ENCODE results near the gene LPAR5.

LPAR5 gene

DNA sequence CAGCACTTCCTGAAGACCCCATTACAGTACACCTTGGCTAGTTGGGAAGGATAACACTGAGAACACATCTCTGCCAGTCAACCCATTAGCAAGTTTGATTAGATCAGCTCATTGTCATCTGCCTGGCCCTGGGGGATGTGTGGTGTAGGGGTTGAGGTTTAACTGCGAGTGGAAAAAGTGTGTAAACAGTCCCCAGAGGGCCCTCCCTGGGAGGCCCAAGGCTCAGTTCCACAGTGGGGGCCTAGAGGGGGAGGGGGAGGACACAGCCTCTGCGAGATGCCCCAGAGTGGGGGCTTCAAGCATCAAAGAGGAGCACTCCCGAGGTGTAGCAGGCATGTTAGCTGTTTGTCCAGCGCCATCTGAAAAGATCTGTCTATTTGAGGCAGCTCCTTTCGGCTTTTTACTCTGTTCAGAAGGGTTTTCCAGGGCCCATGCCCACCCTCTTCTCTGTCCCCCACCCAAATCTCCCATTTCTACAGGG is 344 bp downstream of the LPAR5 start:
- no peak for DNase-seq

GRCh38 chr12:6632026-6632983 is 3.5 kb downstream of the LPAR5 start:
- peak; percentile 43 to 65 for DNase-seq

DNA sequence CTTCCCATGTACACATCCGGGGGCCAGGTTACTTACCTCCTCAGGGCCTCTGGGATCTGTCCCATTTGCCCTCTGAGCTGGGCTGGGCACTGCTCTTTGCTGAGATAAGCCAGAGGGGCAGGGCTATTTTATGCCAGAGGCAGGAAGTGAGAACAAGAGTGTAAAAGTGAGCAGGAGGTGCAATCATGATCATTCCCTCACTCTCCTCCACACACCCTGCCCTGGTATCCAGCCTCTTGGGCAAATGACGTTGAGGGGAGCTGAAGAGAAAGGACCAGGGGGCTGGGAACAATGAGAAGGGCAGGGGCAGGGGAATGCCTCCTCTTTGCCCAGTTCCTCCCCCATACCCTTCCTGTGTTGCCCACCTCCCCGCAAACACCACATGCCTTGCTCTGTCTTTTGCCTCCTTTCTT is 4.2 kb downstream of the LPAR5 start:
- DNase-seq: no peak

- DNase-seq: no peak
Measured at GRCh38 chr12:6630736-6631135, 5.0 kb downstream of the LPAR5 start.

- no peak for DNase-seq
Measured at GRCh38 chr12:6627616-6628015, 8.1 kb downstream of the LPAR5 start.

DNA sequence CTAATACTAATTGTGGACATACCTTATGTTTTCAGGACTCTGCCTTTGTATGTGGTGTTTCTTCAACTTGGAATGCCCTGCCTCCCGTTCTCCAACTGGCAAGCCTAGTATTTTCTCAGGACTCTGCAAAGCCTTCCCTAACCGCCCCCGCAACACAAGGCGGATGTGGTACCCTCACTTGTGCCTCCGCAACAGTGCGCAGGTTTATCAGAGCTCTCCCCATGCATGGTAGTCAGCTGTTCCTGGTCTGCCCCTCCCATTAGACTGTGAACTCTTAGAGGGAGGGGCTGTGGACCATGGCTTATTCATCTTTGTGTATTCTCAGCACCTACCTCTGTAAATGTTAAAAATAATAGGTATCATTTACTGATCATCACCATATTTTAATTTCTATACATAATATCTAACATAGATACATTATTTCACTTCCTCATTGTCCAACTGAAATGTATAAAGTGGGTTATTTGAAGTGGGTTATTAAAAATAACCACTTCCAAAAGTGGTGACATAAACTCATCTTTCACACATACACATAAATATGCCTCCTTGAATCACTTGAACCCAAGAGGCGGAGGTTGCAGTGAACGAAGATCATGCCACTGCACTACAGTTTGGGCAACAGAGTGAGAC is 9.0 kb downstream of the LPAR5 start:
- peak; percentile 33 to 41 for DNase-seq

DNA sequence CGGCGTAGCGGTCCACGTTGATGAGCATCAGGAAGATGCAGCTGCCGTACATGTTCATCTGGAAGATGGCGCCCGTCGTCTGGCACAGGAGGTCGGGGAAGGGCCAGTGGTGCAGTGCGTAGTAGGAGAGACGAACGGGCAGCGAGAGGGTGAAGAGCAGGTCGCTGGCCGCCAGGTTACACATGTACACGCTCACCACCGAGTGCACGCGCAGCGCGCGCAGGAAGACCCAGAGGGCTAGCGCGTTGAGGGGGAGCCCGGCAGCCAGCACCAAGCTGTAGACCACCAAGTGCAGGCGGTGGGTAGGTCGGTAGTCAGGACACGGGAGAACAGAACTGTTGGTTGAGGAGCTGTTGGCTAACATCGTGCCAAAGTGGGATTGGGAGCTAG is 14.9 kb downstream of the LPAR5 start:
- no peak for DNase-seq

- no peak for DNase-seq
Measured at GRCh38 chr12:6620137-6620884, 15.4 kb downstream of the LPAR5 start.

DNA sequence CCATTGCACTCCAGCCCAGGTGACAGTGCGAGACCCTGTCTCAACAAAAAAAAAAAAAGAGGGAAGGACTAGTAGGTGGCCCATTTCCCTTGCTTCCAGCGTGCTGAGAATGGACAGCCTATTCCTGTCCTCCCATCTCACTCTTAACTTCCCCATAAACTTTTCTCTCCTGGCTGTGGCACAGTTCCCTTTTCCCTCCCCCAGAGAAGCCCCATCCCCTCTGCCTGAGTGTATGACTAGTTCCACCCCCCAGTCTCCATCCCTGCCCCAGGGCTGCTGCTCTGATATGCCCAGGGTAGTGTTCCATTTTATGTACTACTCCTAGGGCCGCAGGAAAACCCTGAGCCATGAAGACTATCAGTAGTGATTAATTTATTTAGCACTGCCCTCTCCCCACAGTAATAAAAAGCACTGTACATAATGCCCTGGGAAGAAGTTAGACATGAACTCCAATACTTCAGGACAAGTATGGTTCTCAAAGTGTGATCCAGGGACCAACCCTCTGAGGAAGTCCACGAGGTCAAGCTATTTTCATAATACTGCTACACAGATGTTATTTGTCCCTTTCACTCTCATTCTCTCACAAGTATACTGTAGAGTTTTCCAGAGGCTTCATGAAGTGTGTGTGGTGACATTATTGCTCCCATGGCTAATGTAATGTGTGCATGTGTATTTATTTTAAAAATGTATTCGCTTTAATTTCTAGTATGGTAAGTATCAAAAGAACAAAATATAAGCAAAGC is 17.1 kb downstream of the LPAR5 start:
- DNase-seq: peak; percentile 25 to 29

DNA sequence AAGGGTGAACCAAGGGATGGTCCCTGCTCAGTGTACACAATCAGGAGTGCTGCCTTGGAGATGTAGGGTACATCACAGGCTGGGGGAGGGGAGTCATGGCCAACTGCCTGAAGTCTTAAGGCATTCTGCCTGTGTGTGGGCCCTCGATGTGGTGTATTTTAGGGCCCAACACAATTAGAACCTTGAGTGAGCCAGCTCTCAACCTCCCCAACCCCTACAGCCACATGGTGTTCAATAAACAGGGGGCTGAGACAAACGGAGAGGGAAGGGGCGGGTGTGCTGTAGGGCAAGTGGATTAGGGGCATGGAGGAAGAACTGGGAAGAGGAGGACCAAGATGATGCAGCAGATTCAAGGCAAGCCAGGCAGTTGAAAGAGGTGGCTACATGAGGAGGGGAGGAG is 20.0 kb downstream of the LPAR5 start:
- DNase-seq: no peak

DNA sequence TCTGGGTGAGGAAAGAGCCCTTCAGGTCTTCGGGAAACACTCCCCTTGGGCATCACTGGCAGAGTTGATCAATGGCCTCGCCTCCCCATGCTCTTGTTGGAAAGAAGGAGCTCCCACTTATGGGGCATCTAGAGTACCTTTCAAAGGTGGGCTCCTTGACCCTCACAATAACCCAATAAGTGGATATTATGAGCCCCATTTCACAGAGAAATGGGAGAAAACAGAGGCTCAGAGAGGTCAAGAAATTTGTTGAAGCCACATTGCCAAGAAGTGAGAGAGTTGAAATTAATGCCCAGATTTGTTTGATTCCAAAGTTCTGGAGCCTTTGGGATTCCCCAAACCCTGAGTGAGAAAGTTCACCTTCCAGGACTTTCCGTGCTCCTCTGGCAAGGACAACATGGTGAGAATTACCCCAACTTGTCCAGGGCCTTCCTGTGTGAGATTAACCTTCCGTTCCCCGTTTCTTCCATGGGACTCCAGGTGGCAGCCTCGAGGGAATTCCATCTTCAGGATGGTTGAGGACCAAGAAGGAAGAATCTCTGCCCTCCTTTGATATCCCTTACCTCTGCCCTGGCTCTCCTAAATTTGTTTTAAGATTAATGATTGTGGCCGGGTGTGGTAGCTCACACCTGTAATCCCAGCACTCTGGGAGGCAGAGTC is 21.1 kb downstream of the LPAR5 start:
- no peak for DNase-seq

DNA sequence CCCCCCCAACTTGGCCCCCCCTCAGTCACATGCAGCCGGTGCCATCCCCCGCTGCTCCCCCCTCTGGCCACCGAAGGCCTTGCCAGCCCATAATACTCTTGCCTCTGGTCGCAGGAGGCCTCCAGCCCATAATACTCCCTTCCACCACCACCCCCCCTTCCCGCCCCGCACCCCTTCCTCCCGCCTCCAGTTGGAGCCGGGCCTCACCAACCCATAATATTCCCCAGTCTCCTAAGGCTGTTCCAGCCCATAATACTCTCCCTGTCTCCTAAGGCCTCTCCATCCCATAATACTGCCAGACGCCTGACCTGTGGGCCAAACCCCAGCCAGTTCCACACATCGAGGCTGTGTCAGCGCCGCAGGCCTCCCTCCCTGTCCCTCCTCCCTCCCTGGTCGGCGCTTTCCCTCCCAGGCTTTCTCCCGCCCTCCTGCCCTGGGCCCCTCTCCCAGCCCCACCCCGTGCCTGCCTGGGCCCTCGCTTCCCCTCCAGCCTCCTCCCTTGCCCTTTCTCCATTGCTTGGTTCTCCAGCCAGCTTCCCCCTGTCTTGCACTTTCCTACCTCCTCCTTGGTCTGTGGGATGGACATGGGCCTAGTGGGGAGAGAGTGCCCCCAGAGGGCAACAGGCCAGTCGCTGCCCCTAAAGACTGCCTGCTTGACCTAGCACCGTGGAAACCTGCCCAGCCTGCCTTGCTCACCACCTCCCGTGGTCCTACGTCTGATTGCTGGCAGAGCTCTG is 21.8 kb downstream of the LPAR5 start:
- DNase-seq: peak; percentile 92 to 94

GRCh38 chr12:6613015-6613775 is 22.6 kb downstream of the LPAR5 start:
- peak; percentile 90 to 92 for DNase-seq

- DNase-seq: no peak
Measured at GRCh38 chr12:6612652-6613014, 23.1 kb downstream of the LPAR5 start.

DNA sequence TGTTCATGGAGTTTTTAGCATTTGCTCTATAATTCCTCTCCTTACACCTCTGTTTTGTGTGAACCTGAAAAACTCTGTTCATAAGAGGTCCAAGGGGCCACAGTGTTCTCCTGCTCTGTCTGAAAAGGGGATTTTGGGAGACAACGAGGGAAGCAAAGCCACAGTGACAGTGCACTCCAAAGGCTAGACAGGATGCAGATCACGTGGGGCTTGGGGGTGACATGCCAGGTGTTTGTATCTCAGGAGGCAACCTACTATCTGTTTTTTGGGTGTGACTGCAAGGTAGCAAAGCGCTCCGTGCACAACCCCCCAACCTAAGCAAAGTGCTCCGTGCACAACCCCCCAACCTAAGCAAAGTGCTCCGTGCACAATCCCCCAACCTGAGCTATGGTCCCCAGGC is 23.5 kb downstream of the LPAR5 start:
- DNase-seq: no peak

DNA sequence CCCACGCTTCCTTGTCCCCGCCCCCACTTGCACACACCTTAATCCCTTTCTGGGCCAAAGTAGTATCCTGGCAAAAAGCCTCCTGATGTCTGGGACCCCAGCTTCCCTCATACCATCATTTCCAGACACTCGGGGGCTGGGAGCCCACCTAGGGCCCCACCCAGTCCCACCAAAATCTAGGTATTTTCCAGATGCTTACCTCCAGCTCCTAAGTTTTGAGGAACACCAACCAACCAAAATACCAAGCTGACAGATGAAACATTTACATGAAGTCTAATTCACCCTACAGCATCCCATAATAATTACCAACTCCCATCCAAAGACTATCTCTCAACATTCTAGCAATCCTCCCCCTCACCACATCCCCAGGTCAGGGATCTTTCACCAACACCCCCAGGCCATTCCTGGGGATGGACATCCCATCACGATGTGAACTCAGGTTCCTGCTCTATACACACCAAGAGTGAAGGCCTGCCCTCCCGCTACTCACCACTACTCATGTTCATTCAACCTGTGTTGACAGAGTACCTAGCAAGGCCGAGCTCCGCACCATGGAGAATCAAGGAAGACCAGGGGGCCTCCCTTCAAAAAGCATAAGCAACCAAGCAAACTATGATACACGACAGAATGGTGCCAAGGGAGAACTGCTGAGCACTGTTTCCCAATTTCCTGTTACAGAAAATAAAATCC is 27.0 kb downstream of the LPAR5 start:
- DNase-seq: no peak

- DNase-seq: peak; percentile 89 to 91
Measured at GRCh38 chr12:6607751-6608591, 27.8 kb downstream of the LPAR5 start.

GRCh38 chr12:6606331-6607131 is 29.2 kb downstream of the LPAR5 start:
- DNase-seq: no peak
